ENCODE measurements around the gene NFKBIL1. TPM values are rescaled to one million over a fixed set of nuclear protein-coding genes. Genes with fewer than 3 reads are reported as not detected.

Gene NFKBIL1
- total and polyA plus RNA-seq, 9 of the 15 experiments (the other 6 are each of a cell fraction or from before 2014, with no cell fraction given) = 0.49 to 33.1 (median 7.6) TPM

GRCh38 chr6:31546339-31546957 lies 960 bp upstream of the NFKBIL1 start, which contains the start of gene ATP6V1G2 (continued):
- TF ChIP-seq ZBTB11 (CRISPR knock-in tag; IDR thresholded peaks at IDR 0.05) (peak in 2 of 3 experiments; percentile 33 to 88; a peak in 2 of 6 replicates), ZFP36 (IDR thresholded peaks at IDR 0.05; ENCODE audit: low read depth, low read length, partially characterized antibody) (peak; percentile 42), ZFPM2 (CRISPR knock-in tag; IDR thresholded peaks at IDR 0.05) (no peak), ELF4 (CRISPR knock-in tag; IDR thresholded peaks at IDR 0.05) (no peak), SRSF7 (optimal IDR thresholded peaks at IDR 0.05; ENCODE audit: low read depth, low read length) (no peak), BHLHE40 (IDR thresholded peaks at IDR 0.05; ENCODE audit: low read length) (peak; percentile 42; the same call in 1 of the 2 replicates), HDAC6 (IDR thresholded peaks at IDR 0.05; ENCODE audit: low read depth, low read length) (no peak), ZNF444 (CRISPR knock-in tag; IDR thresholded peaks at IDR 0.05) (no peak), ZNF146 (CRISPR knock-in tag; IDR thresholded peaks at IDR 0.05; ENCODE audit: unreplicated experiment) (no peak), FUS (optimal IDR thresholded peaks at IDR 0.05; ENCODE audit: low read depth, low read length) (no peak), STAT5A (IDR thresholded peaks at IDR 0.05; ENCODE audit: borderline replicate concordance, low read length) (no peak), POLR2G (IDR thresholded peaks at IDR 0.05; ENCODE audit: low read depth, low read length) (no peak), FOXJ3 (CRISPR knock-in tag; IDR thresholded peaks at IDR 0.05) (no peak), EP400 (IDR thresholded peaks at IDR 0.05) (no peak), ZNF518B (CRISPR knock-in tag; IDR thresholded peaks at IDR 0.05) (no peak), BCLAF1 (IDR thresholded peaks at IDR 0.05; ENCODE audit: borderline replicate concordance in 1 of 2, control insufficient read depth in 1 of 2, low read depth in 2 of 2, low read length in 1 of 2) (0 out of 4 replicates have a peak, but pooled peaks of 1 of the 2 experiments have one; percentile 35), CTBP1 (IDR thresholded peaks at IDR 0.05; ENCODE audit: borderline replicate concordance) (peak; percentile 100)
